GM23338 (cell line): ENCODE results near the gene NELFE. TPM values are rescaled to one million over a fixed set of nuclear protein-coding genes. Genes with fewer than 3 reads are reported as not detected.

ENCODE experiments used
- ATAC-seq: fragments of 200-7000 bp; cut with Tn5 transposase; 3 replicates; pipeline ENCODE4 v1.9.1; 2020
- DNase-seq: peaks from one replicate; pipeline ENCODE4 v3.0.0-alpha.2; 2015; ENCODE audit warnings: low spot score
- H2AFZ ChIP-seq: fragments of 200-600 bp; sonication (generic); 2 replicates; pipeline ENCODE4 v1.8.0; 2016; ENCODE audit warnings: antibody characterized with exemption, mild to moderate bottlenecking, moderate library complexity
- H3F3A ChIP-seq: fragments of 200-600 bp; sonication (generic); replicated peaks from 2 replicates; pipeline ENCODE4 v1.8.0; 2017; ENCODE audit warnings: antibody characterized with exemption, mixed run types, low read depth
- H3K27ac ChIP-seq: fragments of 200-600 bp; sonication (generic); 2 replicates; pipeline ENCODE4 v1.6.1; 2016; ENCODE audit warnings: low read depth
- H3K27me3 ChIP-seq: fragments of 200-600 bp; sonication (generic); 2 replicates; pipeline ENCODE4 v1.8.0; 2016; ENCODE audit warnings: mild to moderate bottlenecking, mixed run types, moderate library complexity; ENCODE audit not compliant: insufficient read depth
- H3K36me3 ChIP-seq: fragments of 200-600 bp; sonication (generic); 2 replicates; pipeline ENCODE4 v1.8.0; 2016; ENCODE audit warnings: mild to moderate bottlenecking; ENCODE audit not compliant: insufficient read depth
- H3K4me1 ChIP-seq: fragments of 200-600 bp; sonication (generic); 2 replicates; pipeline ENCODE4 v1.8.0; 2016; ENCODE audit warnings: mild to moderate bottlenecking, moderate library complexity; ENCODE audit not compliant: insufficient read depth
- H3K4me2 ChIP-seq: fragments of 200-600 bp; sonication (generic); 2 replicates; pipeline ENCODE4 v1.7.1; 2017; ENCODE audit warnings: mixed run types
- H3K4me3 ChIP-seq: fragments of 200-600 bp; sonication (generic); 2 replicates; pipeline ENCODE4 v1.6.1; 2016; ENCODE audit warnings: mixed run types
- H3K79me2 ChIP-seq: fragments of 200-600 bp; sonication (generic); replicated peaks from 2 replicates; pipeline ENCODE4 v1.8.0; 2017; ENCODE audit warnings: mild to moderate bottlenecking; ENCODE audit not compliant: insufficient read depth
- H3K9me2 ChIP-seq: fragments of 200-600 bp; sonication (generic); 2 replicates; pipeline ENCODE4 v1.8.0; 2017; ENCODE audit not compliant: insufficient read depth
- H4K20me1 ChIP-seq: fragments of 200-600 bp; sonication (generic); replicated peaks from 2 replicates; pipeline ENCODE4 v1.8.0; 2017; ENCODE audit warnings: mild to moderate bottlenecking; ENCODE audit not compliant: insufficient read depth
- H3K27ac Mint-ChIP-seq: 2 replicates; pipeline ENCODE4 v1.8.0; 2020; ENCODE audit warnings: inconsistent platforms, mild to moderate bottlenecking, moderate library complexity, mixed read lengths
- H3K27me3 Mint-ChIP-seq: 3 replicates; pipeline ENCODE4 v1.8.0; 2022; ENCODE audit warnings: low read depth, mild to moderate bottlenecking, moderate library complexity, mixed read lengths, inconsistent platforms; ENCODE audit not compliant: insufficient read depth, poor library complexity
- H3K36me3 Mint-ChIP-seq: 3 replicates; pipeline ENCODE4 v1.8.0; 2021; ENCODE audit warnings: low read depth, mild to moderate bottlenecking, inconsistent platforms, moderate library complexity, mixed read lengths
- H3K4me1 Mint-ChIP-seq: 3 replicates; pipeline ENCODE4 v1.8.0; 2020; ENCODE audit warnings: mild to moderate bottlenecking, inconsistent platforms, mixed read lengths
- H3K4me3 Mint-ChIP-seq: 3 replicates; pipeline ENCODE4 v1.8.0; 2021; ENCODE audit warnings: moderate library complexity, mild to moderate bottlenecking, inconsistent platforms, mixed read lengths
- H3K9me3 Mint-ChIP-seq: 3 replicates; pipeline ENCODE4 v1.8.0; 2020; ENCODE audit warnings: moderate library complexity, mild to moderate bottlenecking, inconsistent platforms, mixed read lengths
- CREB1 ChIP-seq: fragments of 250-450 bp; sonication (Bioruptor Pico); IDR thresholded peaks from 2 replicates; pipeline ENCODE4 v1.5.0; 2020; ENCODE audit warnings: low read depth, mild to moderate bottlenecking, moderate library complexity
- CTCF ChIP-seq, 2 experiments: fragments of 200-600 bp in 1 of 2; sonication (generic) in 1 of 2; conservative IDR thresholded peaks; 2 replicates each; pipeline versions ENCODE4 v1.5.1 to v1.6.1; 2016 to 2017; ENCODE audit warnings: antibody characterized with exemption in 2 of 2, low read depth in 2 of 2, mild to moderate bottlenecking in 2 of 2, moderate library complexity in 1 of 2
- EZH2phosphoT487 ChIP-seq: fragments of 200-600 bp; sonication (generic); IDR thresholded peaks from one replicate; pipeline ENCODE4 v1.8.1; 2018; ENCODE audit warnings: antibody characterized with exemption; ENCODE audit not compliant: unreplicated experiment
- JUNB ChIP-seq: IDR thresholded peaks from one replicate; pipeline ENCODE4 v1.6.1; 2016; ENCODE audit warnings: antibody characterized with exemption; ENCODE audit not compliant: unreplicated experiment
- POLR2AphosphoS5 ChIP-seq: IDR thresholded peaks from 2 replicates; pipeline ENCODE4 v1.6.1; 2016; ENCODE audit warnings: antibody characterized with exemption, low read depth
- REST ChIP-seq: IDR thresholded peaks from one replicate; pipeline ENCODE4 v1.6.1; 2018; ENCODE audit warnings: antibody characterized with exemption; ENCODE audit not compliant: unreplicated experiment
- STAT1 ChIP-seq: IDR thresholded peaks from one replicate; pipeline ENCODE4 v1.6.1; 2016; ENCODE audit warnings: antibody characterized with exemption; ENCODE audit not compliant: unreplicated experiment
- ZNF462 ChIP-seq: fragments of 250-450 bp; sonication (Bioruptor Pico); IDR thresholded peaks from 2 replicates; pipeline ENCODE4 v1.5.0; 2020; ENCODE audit warnings: mild to moderate bottlenecking, moderate library complexity
- polyA plus RNA-seq: library from polyadenylated mRNA; unstranded; fragments of >200 nt; fragmentation: Nextera tagmentation; extraction: Ambion mirVana; gene quantifications from 2 replicates; pipeline ENCODE4 v1.2.1, GENCODE V29; 2016
- total RNA-seq: library from RNA; depleted of rRNA; stranded (reverse); fragments of >200 nt; shearing (Covaris generic); gene quantifications from 2 replicates; pipeline ENCODE4 v1.2.3, GENCODE V29; 2014

Gene NELFE
- total and polyA plus RNA-seq, 2 experiments from 2014 or later = 64.0 to 93.4 TPM

GRCh38 chr6:31948306-31948705 is 10.5 kb downstream of the NELFE start:
- Histone ChIP-seq H3K36me3 (peaks cover 6% of the 10 kb centered on the region; the same call in 1 of the 2 replicates), H3K9me2 (no peaks in the 10 kb centered on the region), H3F3A (0 out of 2 replicates have a peak, but pooled peaks cover 6% of the 10 kb centered on the region), H3K4me3 (no peak overlapping the region), H3K27ac (no peak overlapping the region), H3K27me3 (no peaks in the 10 kb centered on the region), H3K4me1 (no peaks in the 10 kb centered on the region), H3K79me2 (no peaks in the 10 kb centered on the region), H2AFZ (no peak overlapping the region), H4K20me1 (no peaks in the 10 kb centered on the region; the same call in 1 of the 2 replicates), H3K4me2 (no peak overlapping the region)
- no peak overlapping the region for H3K4me3 Mint-ChIP-seq
- H3K9me3 Mint-ChIP-seq = peaks cover 3% of the 10 kb centered on the region; the same call in 1 of the 3 replicates
- H3K27me3 Mint-ChIP-seq = peaks cover 19% of the 10 kb centered on the region
- ATAC-seq = no peak
- H3K36me3 Mint-ChIP-seq = peaks cover 11% of the 10 kb centered on the region
- H3K27ac Mint-ChIP-seq = no peak overlapping the region
- no peak for DNase-seq
- TF ChIP-seq STAT1 (no peak), CTCF (conservative IDR thresholded peaks at IDR 0.05; ENCODE audit: low read depth in 2 of 2) (no peak), REST (no peak), EZH2phosphoT487 (no peak), JUNB (no peak), ZNF462 (CRISPR knock-in tag) (no peak), POLR2AphosphoS5 (no peak), CREB1 (CRISPR knock-in tag) (no peak)
- H3K4me1 Mint-ChIP-seq = no peaks in the 10 kb centered on the region; the same call in 1 of the 3 replicates
